IMR-90 (cell line): ENCODE results near the gene KCNS1. TPM values are rescaled to one million over a fixed set of nuclear protein-coding genes. Genes with fewer than 3 reads are reported as not detected.

Experiments
- ATAC-seq: fragments of 200-7000 bp; cut with Tn5 transposase; 2 replicates; pipeline ENCODE4 v1.9.1; 2020; ENCODE audit warnings: low read depth, mild to moderate bottlenecking, moderate library complexity
- BruUV-seq: library from RNA; stranded (reverse); fragments of 400-500 nt; replicated peaks from 2 replicates; lab custom pipeline; 2021; lab: Mats Ljungman, UMichigan
- CTCF ChIA-PET: fragments of 300-600 bp; formaldehyde crosslinking; extraction: SDS; loops from one replicate; lab custom pipeline; 2021; ENCODE audit warnings: antibody characterized with exemption; lab: Yijun Ruan, JAX
- POLR2A ChIA-PET: fragments of 300-600 bp; sonication (Branson Sonifier 250); formaldehyde crosslinking; loops from one replicate; lab custom pipeline; 2022; ENCODE audit warnings: antibody characterized with exemption; ENCODE audit not compliant: unreplicated experiment; lab: Charles Lee
- DNase-seq: peaks from one replicate; pipeline ENCODE4 v3.0.0; 2013
- H2AFZ ChIP-seq: replicated peaks from 2 replicates; pipeline ENCODE3; 2013; ENCODE audit warnings: low read length, mild to moderate bottlenecking; ENCODE audit not compliant: poor library complexity
- H2AK5ac ChIP-seq: 2 replicates; pipeline ENCODE4 v1.6.1; 2013; ENCODE audit warnings: low read depth, low read length, inconsistent platforms
- H2AK9ac ChIP-seq: replicated peaks from 2 replicates; pipeline ENCODE3; 2013; ENCODE audit warnings: mild to moderate bottlenecking, low read depth, low read length, moderate library complexity; ENCODE audit not compliant: poor library complexity
- H2BK120ac ChIP-seq: 2 replicates; pipeline ENCODE4 v1.6.1; 2013; ENCODE audit warnings: low read depth, low read length, inconsistent platforms
- H2BK15ac ChIP-seq: 3 replicates; pipeline ENCODE4 v1.6.1; 2013; ENCODE audit warnings: low read depth, low read length, inconsistent platforms
- H2BK20ac ChIP-seq: 2 replicates; pipeline ENCODE4 v1.6.1; 2013; ENCODE audit warnings: low read depth, mild to moderate bottlenecking, inconsistent platforms, low read length, moderate library complexity
- H2BK5ac ChIP-seq: 2 replicates; pipeline ENCODE4 v1.6.1; 2013; ENCODE audit warnings: mild to moderate bottlenecking, low read depth, low read length, inconsistent platforms; ENCODE audit not compliant: poor library complexity, severe bottlenecking
- H3K14ac ChIP-seq: replicated peaks from 2 replicates; pipeline ENCODE4 v1.6.1; 2013; ENCODE audit warnings: low read depth, low read length, inconsistent platforms
- H3K18ac ChIP-seq: 2 replicates; pipeline ENCODE4 v1.6.1; 2013; ENCODE audit warnings: low read depth, low read length, control low read depth
- H3K23ac ChIP-seq: 2 replicates; pipeline ENCODE4 v1.6.1; 2013; ENCODE audit warnings: low read depth, low read length, inconsistent platforms
- H3K27ac ChIP-seq: 2 replicates; pipeline ENCODE4 v1.5.1; 2013; ENCODE audit warnings: mild to moderate bottlenecking, control low read depth, low read length; ENCODE audit not compliant: insufficient read depth
- H3K27me3 ChIP-seq: 2 replicates; pipeline ENCODE4 v1.6.1; 2013; ENCODE audit warnings: low read length; ENCODE audit not compliant: control insufficient read depth, insufficient read depth
- H3K36me3 ChIP-seq: 2 replicates; pipeline ENCODE4 v1.6.1; 2013; ENCODE audit warnings: low read length, mixed read lengths; ENCODE audit not compliant: control insufficient read depth, insufficient read depth
- H3K4ac ChIP-seq: 2 replicates; pipeline ENCODE4 v1.6.1; 2013; ENCODE audit warnings: low read depth, low read length, inconsistent platforms
- H3K4me1 ChIP-seq: 2 replicates; pipeline ENCODE4 v1.6.1; 2013; ENCODE audit warnings: low read length, mixed read lengths; ENCODE audit not compliant: control insufficient read depth, insufficient read depth
- H3K4me2 ChIP-seq: 2 replicates; pipeline ENCODE4 v1.6.1; 2013; ENCODE audit warnings: low read depth, mild to moderate bottlenecking, control low read depth, low read length, moderate library complexity
- H3K4me3 ChIP-seq: 2 replicates; pipeline ENCODE4 v1.5.1; 2013; ENCODE audit warnings: low read depth, mild to moderate bottlenecking, control low read depth, low read length, moderate library complexity; ENCODE audit not compliant: insufficient read depth
- H3K56ac ChIP-seq: 2 replicates; pipeline ENCODE4 v1.6.1; 2013; ENCODE audit warnings: low read length, inconsistent platforms; ENCODE audit not compliant: insufficient read depth; ENCODE audit errors: extremely low read depth
- H3K79me1 ChIP-seq, 2 experiments: 2 replicates each; pipeline ENCODE4 v1.6.1; 2013; ENCODE audit warnings: low read length in 2 of 2, inconsistent platforms in 1 of 2, low read depth in 1 of 2
- H3K9ac ChIP-seq: 2 replicates; pipeline ENCODE4 v1.6.1; 2013; ENCODE audit warnings: low read depth, low read length, control low read depth
- H3K9me1 ChIP-seq: 2 replicates; pipeline ENCODE4 v1.6.1; 2013; ENCODE audit warnings: low read length, inconsistent platforms; ENCODE audit not compliant: insufficient read depth
- H3K9me3 ChIP-seq: 2 replicates; pipeline ENCODE4 v1.6.1; 2013; ENCODE audit warnings: low read length; ENCODE audit not compliant: control insufficient read depth, insufficient read depth
- H4K20me1 ChIP-seq: 2 replicates; pipeline ENCODE4 v1.6.1; 2013; ENCODE audit warnings: low read length, inconsistent platforms; ENCODE audit not compliant: insufficient read depth
- H4K5ac ChIP-seq: 2 replicates; pipeline ENCODE4 v1.6.1; 2013; ENCODE audit warnings: mild to moderate bottlenecking, low read depth, low read length, control low read depth
- H4K8ac ChIP-seq, 2 experiments: 2 replicates each; pipeline ENCODE4 v1.6.1; 2013; ENCODE audit warnings: low read depth in 2 of 2, low read length in 2 of 2, control low read depth in 1 of 2, inconsistent platforms in 1 of 2
- H4K91ac ChIP-seq: 2 replicates; pipeline ENCODE4 v1.6.1; 2013; ENCODE audit warnings: low read depth, low read length, inconsistent platforms; ENCODE audit not compliant: insufficient read depth
- CHD1 ChIP-seq: IDR thresholded peaks from 2 replicates; pipeline ENCODE4 v1.6.1; 2012; ENCODE audit warnings: low read depth, low read length, improper control_type of control experiment
- RCOR1 ChIP-seq: IDR thresholded peaks from 2 replicates; pipeline ENCODE4 v1.6.1; 2012; ENCODE audit warnings: mild to moderate bottlenecking, low read length, improper control_type of control experiment; ENCODE audit not compliant: insufficient replicate concordance
- WGBS, 2 experiments: methylation state at CpG; one replicate each; pipeline versions ENCODE4 v1.1.5 to v1.1.7; 2013; ENCODE audit warnings: missing lambda C conversion rate in 2 of 2; ENCODE audit not compliant: insufficient read length in 1 of 2; ENCODE audit errors: extremely low coverage in 2 of 2; 5-methylcytosine and 5-hydroxymethylcytosine counted together
- dilution Hi-C: fragments of 300-500 bp; cut with HindIII; formaldehyde crosslinking; loops from one replicate; pipeline ENCODE4 v1.14.3; 2018; ENCODE audit warnings: low sequenced_read_pairs; ENCODE audit not compliant: unreplicated experiment
- in situ Hi-C: fragments of 300-500 bp; cut with MboI; formaldehyde crosslinking; loops from 3 replicates; pipeline ENCODE4 v1.14.3; 2019; ENCODE audit warnings: low sequenced_read_pairs, inconsistent platforms, mixed read lengths
- intact Hi-C: fragments of 100-400 bp; cut with micrococcal nuclease; formaldehyde crosslinking; loops from 2 replicates; pipeline ENCODE4 v1.10.0; 2022
- polyA plus RNA-seq, 3 experiments: library from polyadenylated mRNA; depleted of rRNA; stranded (reverse); fragments of >200 nt; gene quantifications; 2 replicates each; pipeline ENCODE4 v1.2.3, GENCODE V29; 2012; ENCODE audit warnings: low replicate concordance in 1 of 3
- total RNA-seq: library from RNA; depleted of rRNA; stranded (reverse); fragments of >200 nt; gene quantifications from 2 replicates; pipeline ENCODE4 v1.2.3, GENCODE V29; 2012
- TF ChIP-seq, protein P1 (sequence below): conservative IDR thresholded peaks from 2 replicates; pipeline ENCODE4 v1.5.1; 2012; ENCODE audit warnings: mild to moderate bottlenecking, low read depth, low read length, improper control_type of control experiment
- TF ChIP-seq, protein P2 (sequence below): fragments of 150-350 bp; IDR thresholded peaks from 2 replicates; pipeline ENCODE4 v1.6.1; 2016; ENCODE audit warnings: low read depth, mild to moderate bottlenecking, low read length, moderate library complexity, borderline replicate concordance

KCNS1 gene
- total and polyA plus RNA-seq, 2 of the 4 experiments (the other 2 are of a cell fraction) = 0.54 to 0.62 TPM

DNA sequence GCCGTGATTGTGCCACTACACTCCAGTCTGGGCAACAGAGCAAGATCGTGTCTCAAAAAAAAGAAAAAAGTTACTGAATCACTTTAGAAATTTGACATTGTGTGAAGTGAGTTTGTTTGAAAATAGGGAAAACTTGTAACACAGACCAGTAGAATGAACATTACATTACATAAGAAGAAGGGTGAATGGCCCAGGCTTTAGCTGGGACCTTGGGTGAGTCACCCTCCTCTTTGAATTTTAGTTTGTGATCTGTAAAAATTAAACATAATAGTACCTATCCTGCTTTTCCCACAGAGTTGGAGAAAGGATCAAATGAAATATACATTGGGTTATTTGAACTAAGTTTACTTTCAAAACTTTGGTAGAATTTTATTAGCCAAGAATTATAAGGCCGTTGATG is 56.3 kb downstream of the KCNS1 start:
- DNase-seq = no peak
- Histone ChIP-seq H2AK5ac (no peak overlapping the region), H4K20me1 (no peaks in the 10 kb centered on the region), H3K18ac (peak overlapping the region; percentile 68; the same call in 1 of the 2 replicates), H2BK20ac (no peak overlapping the region), H2AK9ac (no peak overlapping the region), H3K36me3 (no peaks in the 10 kb centered on the region), H3K9me1 (no peaks in the 10 kb centered on the region), H2BK120ac (no peak overlapping the region), H2BK15ac (no peak overlapping the region), H3K9ac (no peak overlapping the region), H2AFZ (no peak overlapping the region), H2BK5ac (peak overlapping the region; percentile 3), H3K27ac (no peak overlapping the region), H3K27me3 (no peaks in the 10 kb centered on the region), H3K9me3 (no peaks in the 10 kb centered on the region), H3K79me1 (peaks cover 5 to 16% of the 10 kb centered on the region in 2 experiments), H3K14ac (no peak overlapping the region), H3K23ac (no peak overlapping the region), H3K4me2 (no peak overlapping the region), H4K8ac (peak overlapping the region in 1 of 2 experiments; percentile 43; a peak in 1 of 4 replicates), H4K91ac (no peak overlapping the region), H3K4ac (peak overlapping the region; percentile 22; the same call in 1 of the 2 replicates), H3K56ac (no peak overlapping the region), H4K5ac (no peak overlapping the region), H3K4me3 (no peak overlapping the region), H3K4me1 (peaks cover 9% of the 10 kb centered on the region)
- intact Hi-C loops = loop anchor here (1.0 to 2.0 kb wide), 4 partner anchors 34 to 247 kb away; no protein-coding TSS in a partner anchor
- CTCF ChIA-PET = interaction anchor here (0.6 to 2.9 kb wide), 24 partner anchors 8 to 727 kb away, joined by 3 to 40 read pairs (median 6); partner anchors contain the start of gene KCNS1
- no CpG with 5 or more reads among the region's 3 CpGs for WGBS, 2 experiments
- in situ Hi-C loops = loop anchor here (25.0 kb wide), 1 partner anchor 743 kb away; the partner anchor contains the start of genes DNTTIP1 and WFDC3
- POLR2A ChIA-PET = no interaction called here
- TF ChIP-seq, protein P1, sequence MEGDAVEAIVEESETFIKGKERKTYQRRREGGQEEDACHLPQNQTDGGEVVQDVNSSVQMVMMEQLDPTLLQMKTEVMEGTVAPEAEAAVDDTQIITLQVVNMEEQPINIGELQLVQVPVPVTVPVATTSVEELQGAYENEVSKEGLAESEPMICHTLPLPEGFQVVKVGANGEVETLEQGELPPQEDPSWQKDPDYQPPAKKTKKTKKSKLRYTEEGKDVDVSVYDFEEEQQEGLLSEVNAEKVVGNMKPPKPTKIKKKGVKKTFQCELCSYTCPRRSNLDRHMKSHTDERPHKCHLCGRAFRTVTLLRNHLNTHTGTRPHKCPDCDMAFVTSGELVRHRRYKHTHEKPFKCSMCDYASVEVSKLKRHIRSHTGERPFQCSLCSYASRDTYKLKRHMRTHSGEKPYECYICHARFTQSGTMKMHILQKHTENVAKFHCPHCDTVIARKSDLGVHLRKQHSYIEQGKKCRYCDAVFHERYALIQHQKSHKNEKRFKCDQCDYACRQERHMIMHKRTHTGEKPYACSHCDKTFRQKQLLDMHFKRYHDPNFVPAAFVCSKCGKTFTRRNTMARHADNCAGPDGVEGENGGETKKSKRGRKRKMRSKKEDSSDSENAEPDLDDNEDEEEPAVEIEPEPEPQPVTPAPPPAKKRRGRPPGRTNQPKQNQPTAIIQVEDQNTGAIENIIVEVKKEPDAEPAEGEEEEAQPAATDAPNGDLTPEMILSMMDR = no peak
- TF ChIP-seq, protein P2, sequence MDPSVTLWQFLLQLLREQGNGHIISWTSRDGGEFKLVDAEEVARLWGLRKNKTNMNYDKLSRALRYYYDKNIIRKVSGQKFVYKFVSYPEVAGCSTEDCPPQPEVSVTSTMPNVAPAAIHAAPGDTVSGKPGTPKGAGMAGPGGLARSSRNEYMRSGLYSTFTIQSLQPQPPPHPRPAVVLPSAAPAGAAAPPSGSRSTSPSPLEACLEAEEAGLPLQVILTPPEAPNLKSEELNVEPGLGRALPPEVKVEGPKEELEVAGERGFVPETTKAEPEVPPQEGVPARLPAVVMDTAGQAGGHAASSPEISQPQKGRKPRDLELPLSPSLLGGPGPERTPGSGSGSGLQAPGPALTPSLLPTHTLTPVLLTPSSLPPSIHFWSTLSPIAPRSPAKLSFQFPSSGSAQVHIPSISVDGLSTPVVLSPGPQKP = no peak
- no peak for TF ChIP-seq RCOR1
- no peak for TF ChIP-seq CHD1
- no TSS peak for BruUV-seq
- peak; percentile 33; the same call in 1 of the 2 replicates for ATAC-seq
- dilution Hi-C loops = no loop called here
